ENCODE measurements around the gene PDSS2. TPM values are rescaled to one million over a fixed set of nuclear protein-coding genes. Genes with fewer than 3 reads are reported as not detected.

Gene PDSS2
- total RNA-seq, 1 experiment from 2014 or later, result 12.1 TPM

DNA sequence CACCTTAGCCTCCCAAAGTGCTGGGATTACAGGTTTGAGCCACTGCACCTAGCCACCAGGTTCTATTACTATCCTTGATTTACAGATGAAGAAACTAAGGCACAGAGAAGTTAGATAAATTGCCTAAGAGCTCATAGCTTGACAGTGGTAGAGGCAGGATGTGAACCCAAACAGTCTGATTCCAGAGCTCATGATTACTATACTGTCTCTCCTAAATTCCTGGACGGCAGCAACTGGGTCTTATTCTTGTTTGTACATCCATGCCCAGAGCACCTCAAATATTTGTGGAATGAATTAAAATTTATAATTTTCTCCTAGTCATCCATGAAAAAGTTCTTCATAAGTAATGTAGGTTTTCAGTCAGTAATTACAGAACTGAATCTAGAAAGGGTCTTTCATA lies 15.1 kb downstream of the PDSS2 start:
- no peak for DNase-seq
- Histone ChIP-seq H2BK15ac (ENCODE audit: low read depth, low read length) (no peak overlapping the region), H3T11ph (ENCODE audit: low read length) (no peak overlapping the region), H3K79me1 (ENCODE audit: insufficient read depth, low read depth, low read length, poor library complexity, severe bottlenecking) (no peaks in the 10 kb centered on the region), H3K27ac (ENCODE audit: insufficient read length, low read depth, low read length) (no peak overlapping the region), H3K4ac (ENCODE audit: low read depth, low read length) (no peak overlapping the region), H4K20me1 (ENCODE audit: control insufficient read depth, insufficient read depth, insufficient read length) (no peaks in the 10 kb centered on the region), H3K9ac (ENCODE audit: extremely low read depth, insufficient read length, low read length) (no peak overlapping the region), H4K91ac (ENCODE audit: insufficient read length, low read depth, low read length) (no peak overlapping the region), H2AK5ac (ENCODE audit: insufficient read length, low read length) (no peak overlapping the region), H3K9me3 (ENCODE audit: control insufficient read depth, low read depth, low read length) (no peaks in the 10 kb centered on the region), H3K23ac (ENCODE audit: insufficient read length, low read depth, low read length) (no peak overlapping the region), H3K27me3 (ENCODE audit: insufficient read depth, low read length) (no peaks in the 10 kb centered on the region), H3K4me2 (ENCODE audit: insufficient read depth, insufficient read length, low read length) (no peak overlapping the region), H3K56ac (ENCODE audit: insufficient read length, low read depth, low read length) (no peak overlapping the region), H3K14ac (ENCODE audit: insufficient read depth, low read length) (no peak overlapping the region), H3K79me2 (ENCODE audit: insufficient read depth, low read length) (no peaks in the 10 kb centered on the region; the same call in 1 of the 2 replicates), H3K4me1 (ENCODE audit: insufficient read depth, low read length) (no peaks in the 10 kb centered on the region), H2AFZ (ENCODE audit: low read length) (no peak overlapping the region), H2BK120ac (ENCODE audit: low read depth, low read length, poor library complexity, severe bottlenecking) (no peak overlapping the region), H2BK5ac (ENCODE audit: insufficient read length, low read length) (no peak overlapping the region), H2BK12ac (ENCODE audit: insufficient read length, low read depth, low read length) (no peak overlapping the region), H2BK20ac (ENCODE audit: low read depth, low read length, poor library complexity, severe bottlenecking) (no peak overlapping the region), H4K5ac (ENCODE audit: insufficient read length, low read depth, low read length) (no peak overlapping the region), H4K8ac (replicated peaks; ENCODE audit: insufficient read length, low read depth, low read length) (no peak overlapping the region), H3K23me2 (ENCODE audit: insufficient read length, low read depth, low read length, poor library complexity, severe bottlenecking) (no peaks in the 10 kb centered on the region), H3K18ac (ENCODE audit: insufficient read length, low read depth, low read length) (no peak overlapping the region)
- Mint-ChIP-seq H3K27me3 (ENCODE audit: low read depth) (no peaks in the 10 kb centered on the region; the same call in 1 of the 2 replicates), H3K27ac (no peak overlapping the region), H3K36me3 (ENCODE audit: insufficient read depth in 1 of 3, low read depth in 3 of 3) (peaks cover 28 to 36% (median 34%) of the 10 kb centered on the region in 3 experiments), H3K4me3 (no peak overlapping the region), H3K9me3 (peaks cover 30% of the 10 kb centered on the region in 2 experiments), H3K4me1 (0 out of 4 replicates have a peak, but pooled peaks cover 0 to 3% of the 10 kb centered on the region in 2 experiments)
- WGBS (ENCODE audit: extremely low coverage, insufficient read length, low lambda C conversion rate), result no CpG with 5 or more reads among the region's 1 CpG
- TF ChIP-seq, protein P1, sequence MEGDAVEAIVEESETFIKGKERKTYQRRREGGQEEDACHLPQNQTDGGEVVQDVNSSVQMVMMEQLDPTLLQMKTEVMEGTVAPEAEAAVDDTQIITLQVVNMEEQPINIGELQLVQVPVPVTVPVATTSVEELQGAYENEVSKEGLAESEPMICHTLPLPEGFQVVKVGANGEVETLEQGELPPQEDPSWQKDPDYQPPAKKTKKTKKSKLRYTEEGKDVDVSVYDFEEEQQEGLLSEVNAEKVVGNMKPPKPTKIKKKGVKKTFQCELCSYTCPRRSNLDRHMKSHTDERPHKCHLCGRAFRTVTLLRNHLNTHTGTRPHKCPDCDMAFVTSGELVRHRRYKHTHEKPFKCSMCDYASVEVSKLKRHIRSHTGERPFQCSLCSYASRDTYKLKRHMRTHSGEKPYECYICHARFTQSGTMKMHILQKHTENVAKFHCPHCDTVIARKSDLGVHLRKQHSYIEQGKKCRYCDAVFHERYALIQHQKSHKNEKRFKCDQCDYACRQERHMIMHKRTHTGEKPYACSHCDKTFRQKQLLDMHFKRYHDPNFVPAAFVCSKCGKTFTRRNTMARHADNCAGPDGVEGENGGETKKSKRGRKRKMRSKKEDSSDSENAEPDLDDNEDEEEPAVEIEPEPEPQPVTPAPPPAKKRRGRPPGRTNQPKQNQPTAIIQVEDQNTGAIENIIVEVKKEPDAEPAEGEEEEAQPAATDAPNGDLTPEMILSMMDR (conservative IDR thresholded peaks at IDR 0.05), result no peak
